Prostate gland (tissue), 2 donors: Measurements from ENCODE around the gene HAL. TPM values are rescaled to one million over a fixed set of nuclear protein-coding genes. Genes with fewer than 3 reads are reported as not detected.

Source experiments
- DNase-seq: peaks from one replicate; pipeline ENCODE4 v3.0.0-alpha.2; 2019; ENCODE audit warnings: low spot score
- H3K27ac ChIP-seq, 2 donors: fragments of 200-600 bp; sonication (generic); 2 replicates each; pipeline ENCODE4 v1.5.1; 2017 to 2019
- H3K27me3 ChIP-seq: fragments of 200-600 bp; sonication (generic); replicated peaks from 2 replicates; pipeline ENCODE4 v1.5.1; 2019; ENCODE audit not compliant: insufficient read depth
- H3K36me3 ChIP-seq, 2 donors: fragments of 200-600 bp; sonication (generic); 1 replicate in 1 of 2; 2 replicates in 1 of 2; pipeline versions ENCODE4 v1.5.1 to v1.8.1; 2017 to 2019
- H3K4me1 ChIP-seq: fragments of 200-600 bp; sonication (generic); replicated peaks from 2 replicates; pipeline ENCODE4 v1.5.1; 2019
- H3K4me3 ChIP-seq, 2 donors: fragments of 200-600 bp; sonication (generic); 2 replicates each; pipeline ENCODE4 v1.5.1; 2017 to 2019
- H3K9me3 ChIP-seq: fragments of 200-600 bp; sonication (generic); 2 replicates; pipeline ENCODE4 v1.5.1; 2017
- CTCF ChIP-seq, 4 experiments: fragments of 200-600 bp in 2 of 4; fragments of 450-650 bp in 2 of 4; sonication (generic) in 2 of 4; IDR thresholded peaks; 1 replicate in 3 of 4; 2 replicates in 1 of 4; pipeline ENCODE4 v1.5.1; 2016 to 2019; ENCODE audit warnings: antibody characterized with exemption in 4 of 4, mild to moderate bottlenecking in 2 of 4, moderate library complexity in 2 of 4
- POLR2A ChIP-seq: fragments of 450-650 bp; IDR thresholded peaks from one replicate; pipeline ENCODE4 v1.6.1; 2016; ENCODE audit warnings: antibody characterized with exemption, mild to moderate bottlenecking
- POLR2AphosphoS5 ChIP-seq: sonication (generic); formaldehyde crosslinking; IDR thresholded peaks from one replicate; pipeline ENCODE4 v1.6.1; 2017; ENCODE audit warnings: antibody characterized with exemption
- WGBS: methylation state at CpG from one replicate; pipeline ENCODE4 v1.1.5; 2018; 5-methylcytosine and 5-hydroxymethylcytosine counted together
- intact Hi-C: fragments of 100-400 bp; cut with DNase I; formaldehyde crosslinking; loops from one replicate; pipeline ENCODE4 v1.14.2; 2022
- total RNA-seq, 2 donors: library from RNA; depleted of rRNA; stranded (reverse); fragments of >200 nt; gene quantifications; one replicate each; pipeline ENCODE4 v1.1.0, GENCODE V29; 2016

The HAL gene
- total RNA-seq, 2 donors from 2014 or later = 0.27 TPM; not detected in 1

- Histone ChIP-seq H3K27me3 (no peaks in the 10 kb centered on the region), H3K27ac (no peak overlapping the region), H3K36me3 (peaks cover 0 to 2% of the 10 kb centered on the region in 2 donors), H3K9me3 (no peaks in the 10 kb centered on the region), H3K4me3 (no peak overlapping the region), H3K4me1 (no peaks in the 10 kb centered on the region)
- no peak for TF ChIP-seq POLR2AphosphoS5
- TF ChIP-seq CTCF (IDR thresholded peaks at IDR 0.05) = no peak
- no peak for TF ChIP-seq POLR2A
- no peak for DNase-seq
- 82% methylated on average over 1 of the region's 1 CpG for WGBS
- intact Hi-C loops = no loop called here
Measured at GRCh38 chr12:96028538-96028937, 32.4 kb upstream of the HAL start.

- WGBS = 76% methylated on average over 1 of the region's 1 CpG
Measured at GRCh38 chr12:96026331-96026730, 30.2 kb upstream of the HAL start.

DNA sequence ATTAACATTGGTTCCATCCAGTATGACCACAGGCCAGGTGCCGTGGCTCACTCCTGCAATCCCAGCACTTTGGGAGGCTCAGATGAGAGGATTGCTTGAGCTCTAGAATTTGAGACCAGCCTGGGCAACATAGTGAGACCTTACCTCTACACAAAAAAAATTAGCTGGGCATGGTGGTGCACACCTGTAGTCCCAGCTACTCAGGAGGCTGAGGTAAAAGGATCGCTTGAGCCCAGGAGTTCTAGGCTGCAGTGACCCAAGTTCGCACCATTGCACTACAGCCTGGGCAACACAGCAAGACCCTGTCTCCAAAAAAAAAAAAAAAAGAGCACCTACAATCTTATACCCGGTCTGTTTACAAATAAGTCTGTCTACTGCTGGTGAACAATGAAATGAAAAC is 29.4 kb upstream of the HAL start:
- no peak overlapping the region for H3K4me3 ChIP-seq
- H3K27me3 ChIP-seq = no peaks in the 10 kb centered on the region
- peaks cover 0 to 2% of the 10 kb centered on the region in 2 donors for H3K36me3 ChIP-seq
- no peak for TF ChIP-seq CTCF (IDR thresholded peaks at IDR 0.05)
- no peak for TF ChIP-seq POLR2A
- no peak for TF ChIP-seq POLR2AphosphoS5
- no peaks in the 10 kb centered on the region for H3K9me3 ChIP-seq
- DNase-seq = no peak
- intact Hi-C loops = no loop called here
- no peaks in the 10 kb centered on the region for H3K4me1 ChIP-seq
- no peak overlapping the region for H3K27ac ChIP-seq
- 100% methylated on average over 4 of the region's 4 CpGs for WGBS

More at GRCh38 chr12:96026331-96026730, 30.2 kb upstream of the HAL start:
- H3K36me3 ChIP-seq = peaks cover 0 to 2% of the 10 kb centered on the region in 2 donors
- H3K27me3 ChIP-seq = no peaks in the 10 kb centered on the region
- H3K4me3 ChIP-seq = no peak overlapping the region
- intact Hi-C loops = no loop called here
- DNase-seq = no peak
- H3K27ac ChIP-seq = no peak overlapping the region
- no peaks in the 10 kb centered on the region for H3K4me1 ChIP-seq
- TF ChIP-seq POLR2A (no peak), POLR2AphosphoS5 (no peak), CTCF (IDR thresholded peaks at IDR 0.05) (no peak)
- H3K9me3 ChIP-seq = no peaks in the 10 kb centered on the region

- Histone ChIP-seq H3K36me3 (peaks cover 0 to 2% of the 10 kb centered on the region in 2 donors), H3K27me3 (no peaks in the 10 kb centered on the region)
- WGBS = 84% methylated on average over 3 of the region's 3 CpGs
Measured at GRCh38 chr12:96020314-96021003, 24.3 kb upstream of the HAL start.

More at GRCh38 chr12:96020314-96021003, 24.3 kb upstream of the HAL start:
- Histone ChIP-seq H3K4me3 (no peak overlapping the region), H3K4me1 (no peaks in the 10 kb centered on the region), H3K27ac (no peak overlapping the region), H3K9me3 (no peaks in the 10 kb centered on the region)
- DNase-seq = no peak
- intact Hi-C loops = no loop called here
- no peak for TF ChIP-seq POLR2A
- TF ChIP-seq CTCF (IDR thresholded peaks at IDR 0.05) = no peak
- TF ChIP-seq POLR2AphosphoS5 = no peak
